ENCODE results near the gene NEK4. TPM values are rescaled to one million over a fixed set of nuclear protein-coding genes. Genes with fewer than 3 reads are reported as not detected.

Gene NEK4
- total and polyA plus RNA-seq, 2 of the 13 experiments (the other 11 are each of a cell fraction or from before 2014, with no cell fraction given) = 16.5 to 38.0 TPM

DNA sequence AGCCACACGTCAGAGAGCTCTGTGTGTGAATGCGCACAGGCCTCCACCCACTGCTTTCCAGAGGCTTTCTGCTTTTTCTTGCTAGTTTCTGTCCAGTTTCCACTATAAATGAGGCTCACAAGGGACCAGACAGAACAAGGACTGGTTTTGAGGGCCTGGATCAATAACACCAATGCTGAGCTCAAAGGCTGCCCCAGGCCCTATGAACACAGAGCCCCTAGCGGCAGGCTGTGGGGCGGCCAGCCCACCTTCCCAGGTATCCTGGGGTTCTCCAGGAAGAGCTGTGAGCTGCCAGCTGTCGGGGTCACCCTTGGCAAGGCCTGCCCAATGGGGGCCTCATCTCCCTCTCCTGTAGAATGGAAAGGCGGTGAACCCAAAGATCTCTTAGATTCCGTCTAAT is 21.7 kb upstream of the NEK4 start (continued):
- TF ChIP-seq RARA (CRISPR knock-in tag; IDR thresholded peaks at IDR 0.05) = 0 out of 2 replicates have a peak, but pooled peaks have one; percentile 19
- no peak for TF ChIP-seq ZMAT5 (CRISPR knock-in tag; IDR thresholded peaks at IDR 0.05; ENCODE audit: borderline replicate concordance, low read depth)
- peak; percentile 51 for TF ChIP-seq SAP130 (CRISPR knock-in tag; IDR thresholded peaks at IDR 0.05; ENCODE audit: low read depth)
- 0 out of 2 replicates have a peak, but pooled peaks have one; percentile 30 for TF ChIP-seq PHF8 (CRISPR knock-in tag; IDR thresholded peaks at IDR 0.05)
- TF ChIP-seq BCL6 (CRISPR knock-in tag; IDR thresholded peaks at IDR 0.05) = peak; percentile 34; the same call in 1 of the 2 replicates
- no peak for TF ChIP-seq FOXP1 (IDR thresholded peaks at IDR 0.05)
- no peak for TF ChIP-seq FOXP1 (CRISPR knock-in tag; IDR thresholded peaks at IDR 0.05)
- no peak for TF ChIP-seq KDM6A (CRISPR knock-in tag; IDR thresholded peaks at IDR 0.05; ENCODE audit: low read depth)
- no peak for TF ChIP-seq SRSF1 (optimal IDR thresholded peaks at IDR 0.05; ENCODE audit: low read depth, low read length)
- no peak for TF ChIP-seq ZKSCAN8 (CRISPR knock-in tag; IDR thresholded peaks at IDR 0.05; ENCODE audit: borderline replicate concordance)
- TF ChIP-seq, protein P1, sequence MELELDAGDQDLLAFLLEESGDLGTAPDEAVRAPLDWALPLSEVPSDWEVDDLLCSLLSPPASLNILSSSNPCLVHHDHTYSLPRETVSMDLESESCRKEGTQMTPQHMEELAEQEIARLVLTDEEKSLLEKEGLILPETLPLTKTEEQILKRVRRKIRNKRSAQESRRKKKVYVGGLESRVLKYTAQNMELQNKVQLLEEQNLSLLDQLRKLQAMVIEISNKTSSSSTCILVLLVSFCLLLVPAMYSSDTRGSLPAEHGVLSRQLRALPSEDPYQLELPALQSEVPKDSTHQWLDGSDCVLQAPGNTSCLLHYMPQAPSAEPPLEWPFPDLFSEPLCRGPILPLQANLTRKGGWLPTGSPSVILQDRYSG (CRISPR knock-in tag; IDR thresholded peaks at IDR 0.05) = no peak
- TF ChIP-seq TBX3 (IDR thresholded peaks at IDR 0.05; ENCODE audit: borderline replicate concordance) = no peak
- no peak for TF ChIP-seq SATB2 (CRISPR knock-in tag; IDR thresholded peaks at IDR 0.05)
- TF ChIP-seq POLR2AphosphoS5 (IDR thresholded peaks at IDR 0.05; ENCODE audit: low read depth, low read length) = no peak
- no peak for TF ChIP-seq JUND (CRISPR knock-in tag; IDR thresholded peaks at IDR 0.05)
- no peak for TF ChIP-seq TOPORS (CRISPR knock-in tag; IDR thresholded peaks at IDR 0.05)
- 0 out of 2 replicates have a peak, but pooled peaks have one; percentile 18 for TF ChIP-seq HDAC2 (CRISPR knock-in tag; IDR thresholded peaks at IDR 0.05)
- TF ChIP-seq, protein P2, sequence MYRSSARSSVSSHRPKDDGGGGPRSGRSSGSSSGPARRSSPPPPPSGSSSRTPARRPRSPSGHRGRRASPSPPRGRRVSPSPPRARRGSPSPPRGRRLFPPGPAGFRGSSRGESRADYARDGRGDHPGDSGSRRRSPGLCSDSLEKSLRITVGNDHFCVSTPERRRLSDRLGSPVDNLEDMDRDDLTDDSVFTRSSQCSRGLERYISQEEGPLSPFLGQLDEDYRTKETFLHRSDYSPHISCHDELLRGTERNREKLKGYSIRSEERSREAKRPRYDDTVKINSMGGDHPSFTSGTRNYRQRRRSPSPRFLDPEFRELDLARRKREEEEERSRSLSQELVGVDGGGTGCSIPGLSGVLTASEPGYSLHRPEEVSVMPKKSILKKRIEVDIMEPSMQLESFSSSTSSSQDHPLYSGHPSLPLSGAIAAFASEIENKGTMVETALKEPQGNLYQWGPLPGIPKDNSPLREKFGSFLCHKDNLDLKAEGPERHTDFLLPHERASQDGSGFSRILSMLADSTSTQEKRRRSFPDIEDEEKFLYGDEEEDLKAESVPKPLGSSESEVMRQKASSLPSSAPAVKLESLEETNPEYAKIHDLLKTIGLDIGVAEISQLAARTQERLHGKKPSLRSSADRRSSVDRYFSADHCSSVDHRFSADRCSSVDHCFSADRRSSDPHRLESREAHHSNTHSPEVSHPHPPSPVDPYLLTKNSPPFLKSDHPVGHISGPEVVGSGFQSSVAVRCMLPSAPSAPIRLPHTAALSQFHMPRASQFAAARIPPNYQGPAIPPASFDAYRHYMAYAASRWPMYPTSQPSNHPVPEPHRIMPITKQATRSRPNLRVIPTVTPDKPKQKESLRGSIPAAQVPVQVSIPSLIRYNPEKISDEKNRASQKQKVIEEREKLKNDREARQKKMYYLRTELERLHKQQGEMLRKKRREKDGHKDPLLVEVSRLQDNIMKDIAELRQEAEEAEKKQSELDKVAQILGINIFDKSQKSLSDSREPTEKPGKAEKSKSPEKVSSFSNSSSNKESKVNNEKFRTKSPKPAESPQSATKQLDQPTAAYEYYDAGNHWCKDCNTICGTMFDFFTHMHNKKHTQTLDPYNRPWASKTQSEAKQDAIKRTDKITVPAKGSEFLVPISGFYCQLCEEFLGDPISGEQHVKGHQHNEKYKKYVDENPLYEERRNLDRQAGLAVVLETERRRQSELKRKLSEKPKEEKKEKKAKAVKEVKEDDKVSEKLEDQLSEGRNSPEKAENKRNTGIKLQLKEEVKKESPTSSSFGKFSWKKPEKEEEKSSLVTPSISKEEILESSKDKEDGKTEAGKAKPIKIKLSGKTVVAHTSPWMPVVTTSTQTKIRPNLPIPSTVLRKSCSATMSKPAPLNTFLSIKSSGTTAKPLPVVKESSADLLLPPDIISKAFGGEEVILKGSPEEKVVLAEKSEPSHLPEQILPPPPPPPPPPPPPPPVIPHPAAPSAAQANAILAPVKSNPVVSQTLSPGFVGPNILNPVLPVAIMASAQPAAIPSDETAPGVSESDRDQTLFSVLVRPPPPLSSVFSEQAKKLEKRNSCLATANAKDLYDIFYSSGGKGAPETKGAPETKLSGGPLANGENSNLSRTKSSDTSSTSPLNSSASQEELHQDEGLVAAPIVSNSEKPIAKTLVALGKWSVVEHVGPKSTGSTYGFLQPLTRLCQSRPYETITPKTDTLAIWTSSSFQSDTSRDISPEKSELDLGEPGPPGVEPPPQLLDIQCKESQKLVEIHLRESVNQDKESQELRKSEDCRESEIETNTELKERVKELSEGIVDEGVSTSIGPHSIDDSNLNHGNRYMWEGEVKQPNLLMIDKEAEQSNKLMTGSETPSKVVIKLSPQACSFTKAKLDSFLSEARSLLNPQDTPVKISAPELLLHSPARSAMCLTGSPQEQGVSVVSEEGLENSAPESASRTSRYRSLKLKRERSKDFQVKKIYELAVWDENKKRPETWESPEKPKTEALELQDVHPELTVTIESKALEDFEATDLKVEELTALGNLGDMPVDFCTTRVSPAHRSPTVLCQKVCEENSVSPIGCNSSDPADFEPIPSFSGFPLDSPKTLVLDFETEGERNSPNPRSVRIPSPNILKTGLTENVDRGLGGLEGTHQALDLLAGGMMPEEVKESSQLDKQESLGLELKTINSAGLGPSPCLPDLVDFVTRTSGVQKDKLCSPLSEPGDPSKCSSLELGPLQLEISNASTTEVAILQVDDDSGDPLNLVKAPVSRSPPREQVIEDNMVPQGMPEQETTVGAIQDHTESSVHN (CRISPR knock-in tag; IDR thresholded peaks at IDR 0.05) = no peak
- no peak for TF ChIP-seq ZNF761 (CRISPR knock-in tag; conservative IDR thresholded peaks at IDR 0.05)
- peak; percentile 43 for TF ChIP-seq SALL1 (CRISPR knock-in tag; IDR thresholded peaks at IDR 0.05)
- TF ChIP-seq, protein P3, sequence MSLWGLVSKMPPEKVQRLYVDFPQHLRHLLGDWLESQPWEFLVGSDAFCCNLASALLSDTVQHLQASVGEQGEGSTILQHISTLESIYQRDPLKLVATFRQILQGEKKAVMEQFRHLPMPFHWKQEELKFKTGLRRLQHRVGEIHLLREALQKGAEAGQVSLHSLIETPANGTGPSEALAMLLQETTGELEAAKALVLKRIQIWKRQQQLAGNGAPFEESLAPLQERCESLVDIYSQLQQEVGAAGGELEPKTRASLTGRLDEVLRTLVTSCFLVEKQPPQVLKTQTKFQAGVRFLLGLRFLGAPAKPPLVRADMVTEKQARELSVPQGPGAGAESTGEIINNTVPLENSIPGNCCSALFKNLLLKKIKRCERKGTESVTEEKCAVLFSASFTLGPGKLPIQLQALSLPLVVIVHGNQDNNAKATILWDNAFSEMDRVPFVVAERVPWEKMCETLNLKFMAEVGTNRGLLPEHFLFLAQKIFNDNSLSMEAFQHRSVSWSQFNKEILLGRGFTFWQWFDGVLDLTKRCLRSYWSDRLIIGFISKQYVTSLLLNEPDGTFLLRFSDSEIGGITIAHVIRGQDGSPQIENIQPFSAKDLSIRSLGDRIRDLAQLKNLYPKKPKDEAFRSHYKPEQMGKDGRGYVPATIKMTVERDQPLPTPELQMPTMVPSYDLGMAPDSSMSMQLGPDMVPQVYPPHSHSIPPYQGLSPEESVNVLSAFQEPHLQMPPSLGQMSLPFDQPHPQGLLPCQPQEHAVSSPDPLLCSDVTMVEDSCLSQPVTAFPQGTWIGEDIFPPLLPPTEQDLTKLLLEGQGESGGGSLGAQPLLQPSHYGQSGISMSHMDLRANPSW (CRISPR knock-in tag; IDR thresholded peaks at IDR 0.05; ENCODE audit: borderline replicate concordance) = no peak
- TF ChIP-seq BHLHE40 (IDR thresholded peaks at IDR 0.05; ENCODE audit: low read length) = no peak

Data from HepG2 (cell line).